Endothelial cell of umbilical vein (primary cell): ENCODE data around the gene ATG5. TPM values are rescaled to one million over a fixed set of nuclear protein-coding genes. Genes with fewer than 3 reads are reported as not detected.

Experiments used
- BruUV-seq: library from RNA; stranded (reverse); fragments of 400-500 nt; replicated peaks from 2 replicates; lab custom pipeline; 2021; lab: Mats Ljungman, UMichigan
- CTCF ChIA-PET: fragments of 300-600, 350-600 bp; sonication (Branson Sonifier 250); formaldehyde crosslinking; loops from one replicate; lab custom pipeline; 2021; ENCODE audit warnings: antibody characterized with exemption, inconsistent platforms; lab: Charles Lee
- POLR2A ChIA-PET: fragments of 300-600, 350-600 bp; sonication (Branson Sonifier 250); formaldehyde crosslinking; loops from one replicate; lab custom pipeline; 2021; ENCODE audit warnings: antibody characterized with exemption, inconsistent platforms; lab: Charles Lee
- DNase-seq: peaks from one replicate; pipeline ENCODE4 v3.0.0-alpha.2; 2011; ENCODE audit warnings: low read depth, low spot score
- FAIRE-seq: peaks from 2 replicates; lab custom pipeline; 2011; peaks lifted over from hg19 to GRCh38; lab: Jason Lieb, UNC
- H2AFZ ChIP-seq: 2 replicates; pipeline ENCODE4 v1.6.0; 2012; ENCODE audit warnings: low read depth, low read length, control low read depth, inconsistent platforms
- H3K27ac ChIP-seq: 2 replicates; pipeline ENCODE4 v1.5.1; 2011; ENCODE audit warnings: low read depth, mild to moderate bottlenecking, control low read depth, low read length, moderate library complexity; ENCODE audit not compliant: insufficient read depth
- H3K27me3 ChIP-seq, 2 experiments: 2 replicates each; pipeline versions ENCODE4 v1.6.0 to v1.6.1; 2011; ENCODE audit warnings: low read length in 2 of 2, mixed read lengths in 1 of 2; ENCODE audit not compliant: control insufficient read depth in 2 of 2, insufficient read depth in 2 of 2
- H3K36me3 ChIP-seq, 2 experiments: 2 replicates in 1 of 2; 3 replicates in 1 of 2; pipeline ENCODE4 v1.5.1; 2011; ENCODE audit warnings: low read length in 2 of 2, mild to moderate bottlenecking in 1 of 2, moderate library complexity in 1 of 2; ENCODE audit not compliant: control insufficient read depth in 2 of 2, insufficient read depth in 2 of 2; ENCODE audit errors: extremely low read depth in 1 of 2
- H3K4me1 ChIP-seq: 3 replicates; pipeline ENCODE4 v1.5.1; 2011; ENCODE audit warnings: mild to moderate bottlenecking, low read length; ENCODE audit not compliant: control insufficient read depth, insufficient read depth; ENCODE audit errors: extremely low read depth
- H3K4me2 ChIP-seq: 2 replicates; pipeline ENCODE4 v1.6.1; 2011; ENCODE audit warnings: low read length, control low read depth, mixed read lengths; ENCODE audit not compliant: insufficient read depth
- H3K4me3 ChIP-seq, 3 experiments: fragments of 200-600 bp in 1 of 3; sonication (generic), shearing (Covaris generic) in 1 of 3; replicated peaks in 1 of 3; 2 replicates each; pipeline ENCODE4 v1.5.1; 2011 to 2016; ENCODE audit warnings: control low read depth in 3 of 3, low read length in 3 of 3, mild to moderate bottlenecking in 2 of 3, inconsistent platforms in 1 of 3, low read depth in 1 of 3, moderate library complexity in 1 of 3; ENCODE audit not compliant: insufficient read depth in 1 of 3
- H3K79me2 ChIP-seq: 2 replicates; pipeline ENCODE4 v1.6.0; 2012; ENCODE audit warnings: low read length, inconsistent platforms; ENCODE audit not compliant: control insufficient read depth, insufficient read depth
- H3K9ac ChIP-seq: replicated peaks from 2 replicates; pipeline ENCODE3; 2011; ENCODE audit warnings: low read length, control low read depth; ENCODE audit not compliant: insufficient read depth; ENCODE audit errors: extremely low read depth
- H3K9me1 ChIP-seq: replicated peaks from 3 replicates; pipeline ENCODE4 v1.6.0; 2011; ENCODE audit warnings: mild to moderate bottlenecking, low read length; ENCODE audit not compliant: control insufficient read depth, insufficient read depth; ENCODE audit errors: extremely low read depth
- H3K9me3 ChIP-seq: replicated peaks from 2 replicates; pipeline ENCODE4 v1.5.1; 2012; ENCODE audit warnings: low read length, inconsistent platforms; ENCODE audit not compliant: control insufficient read depth, insufficient read depth
- H4K20me1 ChIP-seq: replicated peaks from 2 replicates; pipeline ENCODE3; 2011; ENCODE audit warnings: mild to moderate bottlenecking, low read length; ENCODE audit not compliant: control insufficient read depth, insufficient read depth; ENCODE audit errors: extremely low read depth
- CTCF ChIP-seq, 2 donors: IDR thresholded peaks; 1 replicate in 1 of 2; 2 replicates in 1 of 2; pipeline ENCODE4 v1.5.1; 2011; ENCODE audit warnings: low read length in 2 of 2, mild to moderate bottlenecking in 2 of 2, moderate library complexity in 2 of 2, control low read depth in 1 of 2, inconsistent platforms in 1 of 2, low read depth in 1 of 2; ENCODE audit not compliant: insufficient read depth in 1 of 2; ENCODE audit errors: extremely low read depth in 1 of 2
- EZH2 ChIP-seq: IDR thresholded peaks from 2 replicates; pipeline ENCODE4 v1.6.1; 2012; ENCODE audit warnings: borderline replicate concordance, low read depth, mild to moderate bottlenecking, moderate library complexity, low read length, inconsistent platforms; ENCODE audit not compliant: severe bottlenecking
- FOS ChIP-seq: IDR thresholded peaks from 2 replicates; pipeline ENCODE4 v1.6.1; 2011; ENCODE audit warnings: mild to moderate bottlenecking, low read length, moderate library complexity, borderline replicate concordance; ENCODE audit not compliant: insufficient read depth
- GATA2 ChIP-seq: IDR thresholded peaks from 2 replicates; pipeline ENCODE4 v1.7.0; 2011; ENCODE audit warnings: low read depth, mild to moderate bottlenecking, moderate library complexity, mixed read lengths, low read length; ENCODE audit not compliant: insufficient read length, insufficient read depth
- JUN ChIP-seq: IDR thresholded peaks from 2 replicates; pipeline ENCODE4 v1.6.1; 2011; ENCODE audit warnings: borderline replicate concordance, low read depth; ENCODE audit not compliant: insufficient read length, insufficient read depth
- MAX ChIP-seq: IDR thresholded peaks from 2 replicates; pipeline ENCODE4 v1.6.1; 2011; ENCODE audit not compliant: insufficient read depth, insufficient read length
- MYC ChIP-seq: IDR thresholded peaks from one replicate; pipeline ENCODE4 v1.6.1; 2011; ENCODE audit warnings: mild to moderate bottlenecking, low read depth, low read length
- POLR2A ChIP-seq: IDR thresholded peaks from 2 replicates; pipeline ENCODE4 v1.6.1; 2012; ENCODE audit warnings: low read depth, mild to moderate bottlenecking, control low read depth, low read length
- POLR2AphosphoS5 ChIP-seq: IDR thresholded peaks from 2 replicates; pipeline ENCODE4 v1.6.1; 2012; ENCODE audit warnings: low read depth, mild to moderate bottlenecking, control low read depth, low read length, moderate library complexity; ENCODE audit not compliant: insufficient read depth
- dilution Hi-C: fragments of 300-500 bp; cut with MboI; formaldehyde crosslinking; loops from one replicate; pipeline ENCODE4 v1.15.0; 2019; ENCODE audit warnings: low sequenced_read_pairs; ENCODE audit not compliant: extremely low pct_ligation_motif_present
- intact Hi-C: fragments of 100-400 bp; cut with micrococcal nuclease; formaldehyde crosslinking; loops from one replicate; pipeline ENCODE4 v1.10.0; 2022
- polyA plus RNA-seq, 4 experiments: library from polyadenylated mRNA; depleted of rRNA in 3 of 4; stranded (reverse) in 3 of 4; unstranded in 1 of 4; fragments of >200 nt; gene quantifications; 2 replicates each; pipeline versions ENCODE4 v1.2.1 to v1.2.3, GENCODE V29; 2011 to 2012; ENCODE audit warnings: missing spikeins in 1 of 4
- total RNA-seq: library from RNA; stranded (reverse); gene quantifications from 2 replicates; pipeline ENCODE4 v1.2.3, GENCODE V29; 2021

ATG5 gene
- total and polyA plus RNA-seq, 2 donors (not counting 3 experiments of a cell fraction or from before 2014, with no cell fraction given): 14.1 to 32.8 TPM

GRCh38 chr6:106243261-106243660, 82.3 kb downstream of the ATG5 start:
- ChIA-PET CTCF (interaction anchor here (0.9 kb wide), 1 partner anchor 20 kb away, joined by 3 read pairs; no protein-coding TSS in a partner anchor), POLR2A (no interaction called here)
- H4K20me1 ChIP-seq: no peaks in the 10 kb centered on the region
- no peaks in the 10 kb centered on the region for H3K9me3 ChIP-seq
- no peaks in the 10 kb centered on the region for H3K36me3 ChIP-seq
- no peak for DNase-seq
- intact Hi-C loops: no loop called here
- H3K4me1 ChIP-seq: no peaks in the 10 kb centered on the region
- H3K4me3 ChIP-seq: no peak overlapping the region
- H3K27me3 ChIP-seq: no peaks in the 10 kb centered on the region
- no peaks in the 10 kb centered on the region for H3K9me1 ChIP-seq
- H3K27ac ChIP-seq: no peak overlapping the region
- TF ChIP-seq FOS (no peak), MYC (no peak), POLR2A (no peak), CTCF (IDR thresholded peaks at IDR 0.05; ENCODE audit: extremely low read depth in 1 of 2, insufficient read depth in 1 of 2, low read depth in 1 of 2, low read length in 2 of 2) (no peak), POLR2AphosphoS5 (no peak), MAX (no peak)
- no peak overlapping the region for H2AFZ ChIP-seq
- H3K4me2 ChIP-seq: no peak overlapping the region
- H3K9ac ChIP-seq: no peak overlapping the region
- no TSS peak for BruUV-seq
- FAIRE-seq: no peak
- H3K79me2 ChIP-seq: peaks cover 2% of the 10 kb centered on the region
- dilution Hi-C loops: no loop called here

- ChIA-PET CTCF (no interaction called here), POLR2A (no interaction called here)
- Histone ChIP-seq H3K27me3 (no peaks in the 10 kb centered on the region), H3K4me2 (no peak overlapping the region), H3K79me2 (peaks cover 2% of the 10 kb centered on the region), H2AFZ (no peak overlapping the region), H3K36me3 (no peaks in the 10 kb centered on the region), H3K4me3 (no peak overlapping the region), H4K20me1 (no peaks in the 10 kb centered on the region), H3K9me1 (no peaks in the 10 kb centered on the region), H3K9me3 (no peaks in the 10 kb centered on the region), H3K9ac (no peak overlapping the region), H3K27ac (no peak overlapping the region), H3K4me1 (no peaks in the 10 kb centered on the region)
- TF ChIP-seq FOS (no peak), POLR2AphosphoS5 (no peak), MYC (no peak), MAX (no peak), JUN (no peak), GATA2 (no peak), POLR2A (no peak), CTCF (IDR thresholded peaks at IDR 0.05; ENCODE audit: extremely low read depth in 1 of 2, insufficient read depth in 1 of 2, low read depth in 1 of 2, low read length in 2 of 2) (no peak), EZH2 (no peak)
- dilution Hi-C loops: no loop called here
- no peak for FAIRE-seq
- no peak for DNase-seq
- intact Hi-C loops: no loop called here
- BruUV-seq: no TSS peak
Measured at GRCh38 chr6:106241498-106241897, 84.1 kb downstream of the ATG5 start.
